Tibial artery (tissue), 4 donors: ENCODE results near the gene RBM10.

Experiments
- DNase-seq, 2 donors: peaks; one replicate each; pipeline ENCODE4 v3.0.0-alpha.2; 2019
- H3K27ac ChIP-seq, 2 donors: fragments of 200-600 bp; sonication (generic) in 1 of 2; 1 replicate in 1 of 2; 2 replicates in 1 of 2; pipeline ENCODE4 v1.5.1; 2018 to 2019; ENCODE audit warnings: mild to moderate bottlenecking in 1 of 2
- H3K27me3 ChIP-seq, 2 donors: fragments of 200-600 bp; sonication (generic) in 1 of 2; one replicate each; pipeline versions ENCODE4 v1.5.1 to v1.6.0; 2016 to 2019
- H3K36me3 ChIP-seq, 3 donors: fragments of 200-600 bp; sonication (generic) in 2 of 3; one replicate each; pipeline ENCODE4 v1.5.1; 2016 to 2019; ENCODE audit warnings: mild to moderate bottlenecking in 2 of 3
- H3K4me1 ChIP-seq, 4 donors: fragments of 200-600 bp; sonication (generic) in 2 of 4; 1 replicate in 3 of 4; 2 replicates in 1 of 4; pipeline ENCODE4 v1.5.1; 2016 to 2019
- H3K4me3 ChIP-seq, 2 donors: fragments of 200-600 bp; sonication (generic) in 1 of 2; 1 replicate in 1 of 2; 2 replicates in 1 of 2; pipeline ENCODE4 v1.5.1; 2018 to 2019; ENCODE audit warnings: mild to moderate bottlenecking in 2 of 2
- H3K9me3 ChIP-seq, 3 donors: fragments of 200-600 bp; sonication (generic) in 1 of 3; one replicate each; pipeline ENCODE4 v1.5.1; 2016 to 2019
- CTCF ChIP-seq, 2 experiments: fragments of 200-600 bp in 1 of 2; fragments of 450-650 bp in 1 of 2; IDR thresholded peaks; one replicate each; pipeline ENCODE4 v1.5.1; 2017 to 2019; ENCODE audit warnings: antibody characterized with exemption in 2 of 2, mild to moderate bottlenecking in 1 of 2, moderate library complexity in 1 of 2
- intact Hi-C: fragments of 100-400 bp; cut with DNase I; formaldehyde crosslinking; loops from one replicate; pipeline ENCODE4 v1.15.0; 2023; ENCODE audit warnings: low total_unique reads

The RBM10 gene

GRCh38 chrX:47209508-47210238, 64.7 kb downstream of the RBM10 start:
- Histone ChIP-seq H3K9me3 (no peaks in the 10 kb centered on the region), H3K4me1 (no peaks in the 10 kb centered on the region), H3K36me3 (peaks cover 40 to 100% (median 100%) of the 10 kb centered on the region in 3 donors), H3K4me3 (no peak overlapping the region), H3K27ac (no peak overlapping the region), H3K27me3 (no peaks in the 10 kb centered on the region)
- TF ChIP-seq CTCF (IDR thresholded peaks at IDR 0.05): no peak
- intact Hi-C loops: no loop called here
- DNase-seq: no peak

- H3K9me3 ChIP-seq: no peaks in the 10 kb centered on the region
- TF ChIP-seq CTCF (IDR thresholded peaks at IDR 0.05): no peak
- H3K27me3 ChIP-seq: no peaks in the 10 kb centered on the region
- peaks cover 40 to 100% (median 100%) of the 10 kb centered on the region in 3 donors for H3K36me3 ChIP-seq
- no peak overlapping the region for H3K4me3 ChIP-seq
- intact Hi-C loops: no loop called here
- no peaks in the 10 kb centered on the region for H3K4me1 ChIP-seq
- no peak overlapping the region for H3K27ac ChIP-seq
- peak in 1 of 2 donors; percentile 45 for DNase-seq
Observed at GRCh38 chrX:47210661-47211425, 65.8 kb downstream of the RBM10 start.

- Histone ChIP-seq H3K27me3 (no peaks in the 10 kb centered on the region), H3K36me3 (peaks cover 34 to 88% (median 84%) of the 10 kb centered on the region in 3 donors), H3K9me3 (no peaks in the 10 kb centered on the region), H3K27ac (no peak overlapping the region), H3K4me3 (no peak overlapping the region), H3K4me1 (peaks cover 0 to 13% (median 10%) of the 10 kb centered on the region in 4 donors)
- peak in 1 of 2 donors; percentile 25 for DNase-seq
- intact Hi-C loops: no loop called here
- no peak for TF ChIP-seq CTCF (IDR thresholded peaks at IDR 0.05)
Observed at GRCh38 chrX:47212381-47213293, 67.6 kb downstream of the RBM10 start.

- peaks cover 27 to 69% (median 65%) of the 10 kb centered on the region in 3 donors for H3K36me3 ChIP-seq
- no peaks in the 10 kb centered on the region for H3K27me3 ChIP-seq
- no peaks in the 10 kb centered on the region for H3K9me3 ChIP-seq
- no peak overlapping the region for H3K4me3 ChIP-seq
- TF ChIP-seq CTCF (IDR thresholded peaks at IDR 0.05): no peak
- peaks cover 0 to 18% (median 10%) of the 10 kb centered on the region in 4 donors for H3K4me1 ChIP-seq
- no peak overlapping the region for H3K27ac ChIP-seq
- intact Hi-C loops: no loop called here
- peak in 1 of 2 donors; percentile 50 for DNase-seq
Observed at GRCh38 chrX:47214435-47215077, 69.5 kb downstream of the RBM10 start.
